NT2/D1 (cell line): ENCODE results near the gene STH.

ENCODE experiments used
- DNase-seq: peaks from one replicate; pipeline ENCODE4 v3.0.0-alpha.2; 2011; ENCODE audit warnings: low read depth, low spot score
- H3K27me3 ChIP-seq: 2 replicates; pipeline ENCODE4 v1.6.0; 2011; ENCODE audit warnings: mild to moderate bottlenecking; ENCODE audit not compliant: insufficient read length, insufficient read depth
- H3K36me3 ChIP-seq: 2 replicates; pipeline ENCODE4 v1.6.1; 2011; ENCODE audit warnings: mild to moderate bottlenecking, low read length, mixed read lengths; ENCODE audit not compliant: insufficient read depth, insufficient read length
- H3K4me1 ChIP-seq: 2 replicates; pipeline ENCODE4 v1.5.1; 2011; ENCODE audit not compliant: insufficient read depth, insufficient read length
- H3K4me3 ChIP-seq: 2 replicates; pipeline ENCODE4 v1.5.1; 2011; ENCODE audit warnings: low read depth; ENCODE audit not compliant: insufficient read length
- H3K9ac ChIP-seq: 2 replicates; pipeline ENCODE4 v1.6.0; 2011; ENCODE audit warnings: low read depth; ENCODE audit not compliant: insufficient read length
- H3K9me3 ChIP-seq: 2 replicates; pipeline ENCODE4 v1.5.1; 2011; ENCODE audit warnings: mild to moderate bottlenecking, low read length; ENCODE audit not compliant: insufficient read depth
- SUZ12 ChIP-seq: IDR thresholded peaks from 2 replicates; pipeline ENCODE4 v1.6.1; 2011; ENCODE audit not compliant: insufficient read length, insufficient read depth; ENCODE audit errors: extremely low read depth
- YY1 ChIP-seq: IDR thresholded peaks from 2 replicates; pipeline ENCODE4 v1.6.1; 2011; ENCODE audit not compliant: insufficient read length, insufficient read depth
- ZNF274 ChIP-seq: IDR thresholded peaks from 2 replicates; pipeline ENCODE4 v1.6.1; 2011; ENCODE audit warnings: mild to moderate bottlenecking, low read depth, low read length

Gene STH

GRCh38 chr17:45962221-45962972, 36.7 kb upstream of the STH start:
- no peaks in the 10 kb centered on the region for H3K9me3 ChIP-seq
- H3K4me3 ChIP-seq: no peak overlapping the region
- H3K4me1 ChIP-seq: peaks cover 6% of the 10 kb centered on the region
- H3K27me3 ChIP-seq: no peaks in the 10 kb centered on the region
- H3K36me3 ChIP-seq: no peaks in the 10 kb centered on the region
- no peak for TF ChIP-seq YY1
- TF ChIP-seq SUZ12: no peak
- TF ChIP-seq ZNF274: no peak
- DNase-seq: no peak
- H3K9ac ChIP-seq: no peak overlapping the region

GRCh38 chr17:45963283-45963682, 35.8 kb upstream of the STH start:
- Histone ChIP-seq H3K27me3 (no peaks in the 10 kb centered on the region), H3K9ac (no peak overlapping the region), H3K4me3 (no peak overlapping the region), H3K36me3 (no peaks in the 10 kb centered on the region), H3K9me3 (no peaks in the 10 kb centered on the region), H3K4me1 (peaks cover 6% of the 10 kb centered on the region)
- no peak for TF ChIP-seq YY1
- no peak for TF ChIP-seq ZNF274
- no peak for TF ChIP-seq SUZ12
- DNase-seq: no peak

- Histone ChIP-seq H3K9me3 (no peaks in the 10 kb centered on the region), H3K4me3 (no peak overlapping the region), H3K36me3 (no peaks in the 10 kb centered on the region), H3K27me3 (no peaks in the 10 kb centered on the region), H3K9ac (no peak overlapping the region), H3K4me1 (peaks cover 6% of the 10 kb centered on the region)
- no peak for TF ChIP-seq SUZ12
- no peak for DNase-seq
Observed at GRCh38 chr17:45963889-45964288, 35.2 kb upstream of the STH start.

GRCh38 chr17:45964634-45965033, 34.4 kb upstream of the STH start:
- TF ChIP-seq YY1 (no peak), ZNF274 (no peak), SUZ12 (no peak)
- Histone ChIP-seq H3K9ac (no peak overlapping the region), H3K27me3 (no peaks in the 10 kb centered on the region), H3K36me3 (no peaks in the 10 kb centered on the region), H3K9me3 (no peaks in the 10 kb centered on the region), H3K4me3 (no peak overlapping the region), H3K4me1 (peaks cover 6% of the 10 kb centered on the region)
- DNase-seq: no peak

- Histone ChIP-seq H3K4me3 (no peak overlapping the region), H3K27me3 (no peaks in the 10 kb centered on the region), H3K4me1 (peaks cover 6% of the 10 kb centered on the region), H3K36me3 (no peaks in the 10 kb centered on the region), H3K9me3 (no peaks in the 10 kb centered on the region), H3K9ac (no peak overlapping the region)
- DNase-seq: no peak
- no peak for TF ChIP-seq SUZ12
- no peak for TF ChIP-seq ZNF274
- no peak for TF ChIP-seq YY1
Observed at GRCh38 chr17:45965812-45966211, 33.2 kb upstream of the STH start.

- H3K9me3 ChIP-seq: no peaks in the 10 kb centered on the region
Observed at GRCh38 chr17:45966606-45967280, 32.3 kb upstream of the STH start.

GRCh38 chr17:45967378-45967777, 31.7 kb upstream of the STH start:
- no peaks in the 10 kb centered on the region for H3K36me3 ChIP-seq
- TF ChIP-seq SUZ12 (no peak), ZNF274 (no peak), YY1 (no peak)

More at GRCh38 chr17:45966606-45967280, 32.3 kb upstream of the STH start:
- Histone ChIP-seq H3K36me3 (no peaks in the 10 kb centered on the region), H3K9ac (no peak overlapping the region), H3K4me1 (peaks cover 6% of the 10 kb centered on the region), H3K27me3 (no peaks in the 10 kb centered on the region), H3K4me3 (no peak overlapping the region)
- DNase-seq: no peak
- TF ChIP-seq YY1 (no peak), ZNF274 (no peak), SUZ12 (no peak)

More at GRCh38 chr17:45967378-45967777, 31.7 kb upstream of the STH start:
- no peak overlapping the region for H3K4me3 ChIP-seq
- H3K4me1 ChIP-seq: peaks cover 6% of the 10 kb centered on the region
- no peak for DNase-seq
- H3K27me3 ChIP-seq: no peaks in the 10 kb centered on the region
- no peak overlapping the region for H3K9ac ChIP-seq
- no peaks in the 10 kb centered on the region for H3K9me3 ChIP-seq
